ENCODE measurements around the gene FBF1.

FBF1 gene

GRCh38 chr17:75893305-75894048 lies 47.4 kb downstream of the FBF1 start:
- Mint-ChIP-seq H3K9me3 (no peaks in the 10 kb centered on the region), H3K36me3 (ENCODE audit: low read depth) (peaks cover 10% of the 10 kb centered on the region), H3K27ac (peak overlapping the region in 2 of 3 experiments; percentile 8 to 32), H3K27me3 (ENCODE audit: low read depth) (no peaks in the 10 kb centered on the region), H3K4me3 (peak overlapping the region; percentile 68 to 77 (median 72)), H3K4me1 (peaks cover 23% of the 10 kb centered on the region)
- TF ChIP-seq CTCF (IDR thresholded peaks at IDR 0.05; ENCODE audit: unreplicated experiment in 3 of 3), result no peak

GRCh38 chr17:75892556-75893224 lies 48.2 kb downstream of the FBF1 start:
- no peaks in the 10 kb centered on the region for H3K27me3 Mint-ChIP-seq (ENCODE audit: low read depth)
- H3K4me1 Mint-ChIP-seq, result peaks cover 23% of the 10 kb centered on the region
- no peaks in the 10 kb centered on the region for H3K9me3 Mint-ChIP-seq
- H3K4me3 Mint-ChIP-seq, result peak overlapping the region in 1 of 3 experiments; percentile 16
- no peak for TF ChIP-seq CTCF (IDR thresholded peaks at IDR 0.05; ENCODE audit: unreplicated experiment in 3 of 3)
- H3K27ac Mint-ChIP-seq, result no peak overlapping the region
- H3K36me3 Mint-ChIP-seq (ENCODE audit: low read depth), result peaks cover 10% of the 10 kb centered on the region

GRCh38 chr17:75891605-75892555 lies 49.0 kb downstream of the FBF1 start:
- Mint-ChIP-seq H3K27me3 (ENCODE audit: low read depth) (peaks cover 3% of the 10 kb centered on the region), H3K4me3 (no peak overlapping the region), H3K36me3 (ENCODE audit: low read depth) (peaks cover 10% of the 10 kb centered on the region), H3K4me1 (peaks cover 18% of the 10 kb centered on the region), H3K27ac (no peak overlapping the region), H3K9me3 (no peaks in the 10 kb centered on the region)
- TF ChIP-seq CTCF (IDR thresholded peaks at IDR 0.05; ENCODE audit: unreplicated experiment in 3 of 3), result no peak

- Mint-ChIP-seq H3K4me1 (peaks cover 18% of the 10 kb centered on the region), H3K27me3 (ENCODE audit: low read depth) (peaks cover 3% of the 10 kb centered on the region), H3K36me3 (ENCODE audit: low read depth) (peaks cover 10% of the 10 kb centered on the region), H3K27ac (no peak overlapping the region), H3K9me3 (no peaks in the 10 kb centered on the region), H3K4me3 (no peak overlapping the region)
- no peak for TF ChIP-seq CTCF (IDR thresholded peaks at IDR 0.05; ENCODE audit: unreplicated experiment in 3 of 3)
These were observed 49.7 kb downstream of the FBF1 start for GRCh38 chr17:75891022-75891604.

GRCh38 chr17:75889454-75889853 lies 51.4 kb downstream of the FBF1 start:
- H3K27ac Mint-ChIP-seq, result no peak overlapping the region
- H3K4me1 Mint-ChIP-seq, result peaks cover 8% of the 10 kb centered on the region
- peaks cover 10% of the 10 kb centered on the region for H3K36me3 Mint-ChIP-seq (ENCODE audit: low read depth)
- TF ChIP-seq CTCF (IDR thresholded peaks at IDR 0.05; ENCODE audit: unreplicated experiment in 3 of 3), result no peak
- H3K27me3 Mint-ChIP-seq (ENCODE audit: low read depth), result peaks cover 3% of the 10 kb centered on the region
- H3K9me3 Mint-ChIP-seq, result no peaks in the 10 kb centered on the region
- no peak overlapping the region for H3K4me3 Mint-ChIP-seq

Data from nephron (organoid).